ENCODE data around the gene STAU1. TPM values are rescaled to one million over a fixed set of nuclear protein-coding genes. Genes with fewer than 3 reads are reported as not detected.

Gene STAU1
- total and polyA plus RNA-seq, 2 of the 13 experiments (the other 11 are each of a cell fraction or from before 2014, with no cell fraction given) = 119 to 133 TPM

DNA sequence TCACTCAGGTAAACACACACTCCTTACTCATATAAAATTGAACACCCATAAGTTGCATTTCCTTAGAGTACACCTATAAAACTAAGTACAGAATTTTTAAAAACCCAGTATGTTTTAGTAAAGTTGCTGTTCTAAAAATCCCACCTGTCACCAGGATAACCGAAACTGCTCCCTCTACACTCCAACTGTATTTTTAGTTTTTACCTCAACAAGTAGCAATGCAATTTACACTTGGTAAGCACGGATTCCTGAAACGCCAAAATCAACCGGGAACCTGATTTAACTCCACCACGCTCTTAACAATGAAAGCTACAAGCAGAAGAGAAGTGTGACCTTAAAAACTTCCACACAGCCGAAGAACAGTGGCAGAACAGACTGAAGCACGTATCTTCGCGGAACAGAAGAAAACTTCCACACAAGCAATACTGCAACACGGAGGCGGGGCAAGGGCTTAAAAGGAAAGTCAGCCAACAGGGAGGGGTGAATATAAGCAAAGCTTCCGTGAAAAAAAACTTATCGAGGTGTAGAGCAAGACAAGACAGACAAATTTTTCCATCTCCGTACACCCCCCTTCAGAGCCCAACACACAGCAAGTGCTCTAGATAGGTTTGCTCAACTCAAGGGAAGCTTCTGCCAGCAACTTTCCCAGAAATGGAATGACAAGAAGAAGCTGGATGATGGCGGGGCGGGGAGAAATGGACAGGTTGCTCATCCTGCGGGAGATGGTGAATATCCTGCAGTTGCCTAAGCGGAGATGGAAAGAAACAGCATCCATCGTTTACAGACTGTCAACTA lies 1.4 kb downstream of the STAU1 start (continued):
- TF ChIP-seq SOX13 (IDR thresholded peaks at IDR 0.05) = no peak
- peak in 1 of 2 experiments; percentile 34; a peak in 1 of 4 replicates for TF ChIP-seq SOX13 (CRISPR knock-in tag; conservative IDR thresholded peaks at IDR 0.05 in 1 of 2, IDR thresholded peaks at IDR 0.05 in 1 of 2)
- TF ChIP-seq TOPORS (CRISPR knock-in tag; IDR thresholded peaks at IDR 0.05) = no peak
- peak; percentile 85; the same call in 1 of the 2 replicates for TF ChIP-seq RELA (CRISPR knock-in tag; IDR thresholded peaks at IDR 0.05)
- TF ChIP-seq ELF1 (CRISPR knock-in tag; IDR thresholded peaks at IDR 0.05) = no peak; the same call in 1 of the 2 replicates
- TF ChIP-seq ZNF652 (CRISPR knock-in tag; IDR thresholded peaks at IDR 0.05; ENCODE audit: borderline replicate concordance, low read depth) = no peak
- no peak for TF ChIP-seq PRPF4 (IDR thresholded peaks at IDR 0.05; ENCODE audit: low read depth, low read length, poor library complexity, severe bottlenecking)
- TF ChIP-seq, protein P1, sequence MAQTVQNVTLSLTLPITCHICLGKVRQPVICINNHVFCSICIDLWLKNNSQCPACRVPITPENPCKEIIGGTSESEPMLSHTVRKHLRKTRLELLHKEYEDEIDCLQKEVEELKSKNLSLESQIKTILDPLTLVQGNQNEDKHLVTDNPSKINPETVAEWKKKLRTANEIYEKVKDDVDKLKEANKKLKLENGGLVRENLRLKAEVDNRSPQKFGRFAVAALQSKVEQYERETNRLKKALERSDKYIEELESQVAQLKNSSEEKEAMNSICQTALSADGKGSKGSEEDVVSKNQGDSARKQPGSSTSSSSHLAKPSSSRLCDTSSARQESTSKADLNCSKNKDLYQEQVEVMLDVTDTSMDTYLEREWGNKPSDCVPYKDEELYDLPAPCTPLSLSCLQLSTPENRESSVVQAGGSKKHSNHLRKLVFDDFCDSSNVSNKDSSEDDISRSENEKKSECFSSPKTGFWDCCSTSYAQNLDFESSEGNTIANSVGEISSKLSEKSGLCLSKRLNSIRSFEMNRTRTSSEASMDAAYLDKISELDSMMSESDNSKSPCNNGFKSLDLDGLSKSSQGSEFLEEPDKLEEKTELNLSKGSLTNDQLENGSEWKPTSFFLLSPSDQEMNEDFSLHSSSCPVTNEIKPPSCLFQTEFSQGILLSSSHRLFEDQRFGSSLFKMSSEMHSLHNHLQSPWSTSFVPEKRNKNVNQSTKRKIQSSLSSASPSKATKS (CRISPR knock-in tag; IDR thresholded peaks at IDR 0.05) = no peak; the same call in 1 of the 2 replicates
- TF ChIP-seq EED (CRISPR knock-in tag; IDR thresholded peaks at IDR 0.05) = no peak
- TF ChIP-seq IRF2 (CRISPR knock-in tag; IDR thresholded peaks at IDR 0.05) = no peak; the same call in 1 of the 2 replicates
- TF ChIP-seq FIP1L1 (IDR thresholded peaks at IDR 0.05; ENCODE audit: borderline replicate concordance, insufficient read depth, low read depth, low read length) = no peak
- peak; percentile 61; the same call in 1 of the 2 replicates for TF ChIP-seq POLR2G (IDR thresholded peaks at IDR 0.05; ENCODE audit: low read depth, low read length)
- no peak for TF ChIP-seq ZNF256 (CRISPR knock-in tag; conservative IDR thresholded peaks at IDR 0.05)
- no peak; the same call in 1 of the 2 replicates for TF ChIP-seq SMAD1 (CRISPR knock-in tag; IDR thresholded peaks at IDR 0.05; ENCODE audit: borderline replicate concordance, low read depth)
- no peak for TF ChIP-seq CBX1 (IDR thresholded peaks at IDR 0.05; ENCODE audit: low read depth)
- TF ChIP-seq ZNF709 (CRISPR knock-in tag; IDR thresholded peaks at IDR 0.05) = no peak
- no peak for TF ChIP-seq DMAP1 (CRISPR knock-in tag; IDR thresholded peaks at IDR 0.05)
- TF ChIP-seq HMG20A (CRISPR knock-in tag; IDR thresholded peaks at IDR 0.05; ENCODE audit: borderline replicate concordance) = no peak
- TF ChIP-seq, protein P2, sequence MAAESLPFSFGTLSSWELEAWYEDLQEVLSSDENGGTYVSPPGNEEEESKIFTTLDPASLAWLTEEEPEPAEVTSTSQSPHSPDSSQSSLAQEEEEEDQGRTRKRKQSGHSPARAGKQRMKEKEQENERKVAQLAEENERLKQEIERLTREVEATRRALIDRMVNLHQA (CRISPR knock-in tag; IDR thresholded peaks at IDR 0.05) = no peak
- TF ChIP-seq, protein P3, sequence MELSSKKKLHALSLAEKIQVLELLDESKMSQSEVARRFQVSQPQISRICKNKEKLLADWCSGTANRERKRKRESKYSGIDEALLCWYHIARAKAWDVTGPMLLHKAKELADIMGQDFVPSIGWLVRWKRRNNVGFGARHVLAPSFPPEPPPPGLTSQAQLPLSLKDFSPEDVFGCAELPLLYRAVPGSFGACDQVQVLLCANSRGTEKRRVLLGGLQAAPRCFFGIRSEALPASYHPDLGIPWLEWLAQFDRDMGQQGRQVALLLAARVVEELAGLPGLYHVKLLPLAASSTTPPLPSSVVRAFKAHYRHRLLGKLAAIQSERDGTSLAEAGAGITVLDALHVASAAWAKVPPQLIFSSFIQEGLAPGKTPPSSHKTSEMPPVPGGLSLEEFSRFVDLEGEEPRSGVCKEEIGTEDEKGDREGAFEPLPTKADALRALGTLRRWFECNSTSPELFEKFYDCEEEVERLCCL (CRISPR knock-in tag; IDR thresholded peaks at IDR 0.05; ENCODE audit: borderline replicate concordance) = no peak
- TF ChIP-seq ZNF558 (CRISPR knock-in tag; IDR thresholded peaks at IDR 0.05; ENCODE audit: borderline replicate concordance) = no peak
- no peak for TF ChIP-seq SKI (IDR thresholded peaks at IDR 0.05; ENCODE audit: partially characterized antibody)
- TF ChIP-seq MBNL3 (CRISPR knock-in tag; conservative IDR thresholded peaks at IDR 0.05) = no peak
- TF ChIP-seq, protein P4, sequence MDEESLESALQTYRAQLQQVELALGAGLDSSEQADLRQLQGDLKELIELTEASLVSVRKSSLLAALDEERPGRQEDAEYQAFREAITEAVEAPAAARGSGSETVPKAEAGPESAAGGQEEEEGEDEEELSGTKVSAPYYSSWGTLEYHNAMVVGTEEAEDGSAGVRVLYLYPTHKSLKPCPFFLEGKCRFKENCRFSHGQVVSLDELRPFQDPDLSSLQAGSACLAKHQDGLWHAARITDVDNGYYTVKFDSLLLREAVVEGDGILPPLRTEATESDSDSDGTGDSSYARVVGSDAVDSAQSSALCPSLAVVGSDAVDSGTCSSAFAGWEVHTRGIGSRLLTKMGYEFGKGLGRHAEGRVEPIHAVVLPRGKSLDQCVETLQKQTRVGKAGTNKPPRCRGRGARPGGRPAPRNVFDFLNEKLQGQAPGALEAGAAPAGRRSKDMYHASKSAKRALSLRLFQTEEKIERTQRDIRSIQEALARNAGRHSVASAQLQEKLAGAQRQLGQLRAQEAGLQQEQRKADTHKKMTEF (CRISPR knock-in tag; IDR thresholded peaks at IDR 0.05) = peak; percentile 38; the same call in 1 of the 2 replicates
- no peak; the same call in 1 of the 2 replicates for TF ChIP-seq CCDC6 (CRISPR knock-in tag; IDR thresholded peaks at IDR 0.05)
- TF ChIP-seq TBL1XR1 (IDR thresholded peaks at IDR 0.05; ENCODE audit: borderline replicate concordance, low read length, partially characterized antibody) = no peak
